Measurements from ENCODE around the gene CRTC1. TPM values are rescaled to one million over a fixed set of nuclear protein-coding genes. Genes with fewer than 3 reads are reported as not detected.

The CRTC1 gene
- total RNA-seq, 2 experiments from 2014 or later, result 5.6 to 6.3 TPM

- H3K27ac Mint-ChIP-seq, result no peak overlapping the region
- H3K27me3 Mint-ChIP-seq, result peaks cover 71% of the 10 kb centered on the region
- peak overlapping the region; percentile 13 for H3K4me3 Mint-ChIP-seq
- DNase-seq, result no peak
- intact Hi-C loops (cut with micrococcal nuclease), result loop anchor here (5.0 kb wide), 1 partner anchor 49 kb away; no protein-coding TSS in a partner anchor
- ChIA-PET CTCF (interaction anchor here (1.7 kb wide), 1 partner anchor 59 kb away, joined by 9 read pairs; no protein-coding TSS in a partner anchor), POLR2A (no interaction called here)
- H3K9me3 Mint-ChIP-seq, result no peaks in the 10 kb centered on the region
- H3K4me1 Mint-ChIP-seq (ENCODE audit: low read depth), result peaks cover 37% of the 10 kb centered on the region
- H3K36me3 Mint-ChIP-seq, result no peaks in the 10 kb centered on the region
These were observed 105.3 kb downstream of the CRTC1 start for GRCh38 chr19:18788529-18789421.

GRCh38 chr19:18789422-18789869 lies 106.0 kb downstream of the CRTC1 start:
- Mint-ChIP-seq H3K4me1 (ENCODE audit: low read depth) (peaks cover 37% of the 10 kb centered on the region), H3K9me3 (no peaks in the 10 kb centered on the region), H3K4me3 (peak overlapping the region; percentile 13), H3K27me3 (peaks cover 70% of the 10 kb centered on the region), H3K27ac (no peak overlapping the region), H3K36me3 (no peaks in the 10 kb centered on the region)
- POLR2A ChIA-PET, result no interaction called here
- intact Hi-C loops (cut with micrococcal nuclease), result loop anchor here (5.0 kb wide), 1 partner anchor 48 kb away; no protein-coding TSS in a partner anchor
- CTCF ChIA-PET, result interaction anchor here (1.7 kb wide), 1 partner anchor 58 kb away, joined by 9 read pairs; no protein-coding TSS in a partner anchor
- DNase-seq, result no peak

DNA sequence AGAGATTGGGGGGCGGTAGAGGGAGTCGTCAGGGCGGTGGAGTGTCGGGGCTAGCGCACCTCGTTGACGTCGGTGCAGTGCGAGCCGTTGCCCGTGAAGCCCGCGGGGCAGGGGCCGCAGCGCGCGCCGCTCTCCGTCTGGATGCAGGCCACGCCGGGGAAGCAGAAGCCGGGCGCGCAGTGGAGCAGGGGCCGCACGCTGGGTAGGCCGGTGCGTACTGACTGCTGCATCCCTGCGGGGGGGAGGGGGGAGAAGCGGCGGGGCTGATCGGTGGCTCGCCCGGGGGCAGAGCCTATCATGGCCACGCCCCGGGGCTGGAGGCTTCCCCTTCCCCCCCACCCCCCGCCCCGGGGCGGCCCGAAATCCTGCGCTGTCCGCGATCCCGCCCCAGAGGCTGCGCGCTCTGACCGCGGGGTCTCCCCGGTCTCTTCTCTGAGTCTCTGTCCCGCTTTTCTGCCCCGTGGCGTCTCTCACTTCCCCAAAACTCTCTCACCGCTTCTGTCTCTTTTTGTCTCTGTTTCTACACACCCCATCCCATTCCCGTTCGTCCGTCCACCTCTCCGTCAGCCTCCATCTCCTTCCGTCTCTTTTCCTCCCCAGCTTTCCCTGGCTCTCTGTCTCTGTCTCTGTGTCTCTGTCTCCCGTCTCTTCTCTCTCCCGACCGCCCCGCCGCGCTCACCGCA lies 106.5 kb downstream of the CRTC1 start:
- Mint-ChIP-seq H3K27me3 (peaks cover 71% of the 10 kb centered on the region), H3K27ac (no peak overlapping the region), H3K4me3 (peak overlapping the region; percentile 19), H3K4me1 (ENCODE audit: low read depth) (peaks cover 37% of the 10 kb centered on the region), H3K36me3 (no peaks in the 10 kb centered on the region), H3K9me3 (no peaks in the 10 kb centered on the region)
- POLR2A ChIA-PET, result no interaction called here
- CTCF ChIA-PET, result interaction anchor here (1.7 kb wide), 1 partner anchor 58 kb away, joined by 9 read pairs; no protein-coding TSS in a partner anchor
- intact Hi-C loops (cut with micrococcal nuclease), result loop anchor here (5.0 kb wide), 1 partner anchor 47 kb away; no protein-coding TSS in a partner anchor
- peak; percentile 40 for DNase-seq

GRCh38 chr19:18790566-18791314 lies 107.3 kb downstream of the CRTC1 start, which contains the start of gene COMP:
Gene COMP (minus strand): TSS chr19:18791305. CDS start chr19:18791269, 36 bp downstream.
- Mint-ChIP-seq H3K4me1 (ENCODE audit: low read depth) (peaks cover 33% of the 10 kb centered on the region), H3K36me3 (no peaks in the 10 kb centered on the region), H3K27ac (no peak within 1 kb of the TSS), H3K4me3 (peak within 1 kb of the TSS; percentile 19), H3K9me3 (no peaks in the 10 kb centered on the region), H3K27me3 (peaks cover 69% of the 10 kb centered on the region)
- POLR2A ChIA-PET, result no interaction called here
- no peak for DNase-seq
- intact Hi-C loops (cut with micrococcal nuclease), result no loop called here
- CTCF ChIA-PET, result interaction anchor here (1.2 to 1.7 kb wide), 2 partner anchors 56 to 57 kb away, joined by 4 to 9 read pairs; no protein-coding TSS in a partner anchor

DNA sequence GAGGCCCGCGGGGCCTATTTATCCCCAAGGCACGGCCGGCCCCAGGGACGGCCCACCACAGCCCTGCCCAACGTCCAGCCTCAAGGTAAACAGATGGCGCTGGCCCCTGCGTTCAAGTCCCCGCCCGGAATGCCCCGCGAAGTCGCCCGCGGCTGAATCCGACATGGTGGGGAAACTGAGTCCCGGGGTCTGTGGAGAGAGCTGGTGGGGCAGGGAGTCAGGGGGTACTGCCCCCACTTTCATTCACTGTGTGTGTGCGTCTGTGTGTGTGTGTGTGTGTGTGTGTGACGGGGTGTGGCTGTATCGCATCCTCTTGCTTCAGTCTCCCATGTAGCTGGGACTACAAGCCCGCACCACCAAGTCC lies 107.8 kb downstream of the CRTC1 start:
- Mint-ChIP-seq H3K4me1 (ENCODE audit: low read depth) (peaks cover 30% of the 10 kb centered on the region), H3K27me3 (peaks cover 67% of the 10 kb centered on the region), H3K9me3 (no peaks in the 10 kb centered on the region), H3K36me3 (no peaks in the 10 kb centered on the region), H3K4me3 (no peak overlapping the region), H3K27ac (no peak overlapping the region)
- ChIA-PET POLR2A (no interaction called here), CTCF (interaction anchor here (1.2 kb wide), 1 partner anchor 56 kb away, joined by 4 read pairs; no protein-coding TSS in a partner anchor)
- DNase-seq, result no peak
- intact Hi-C loops (cut with micrococcal nuclease), result no loop called here

GRCh38 chr19:18792661-18793060 lies 109.2 kb downstream of the CRTC1 start:
- intact Hi-C loops (cut with micrococcal nuclease), result no loop called here
- Mint-ChIP-seq H3K9me3 (no peaks in the 10 kb centered on the region), H3K27ac (no peak overlapping the region), H3K36me3 (no peaks in the 10 kb centered on the region), H3K27me3 (peaks cover 59% of the 10 kb centered on the region), H3K4me3 (no peak overlapping the region), H3K4me1 (ENCODE audit: low read depth) (peaks cover 24% of the 10 kb centered on the region)
- ChIA-PET POLR2A (no interaction called here), CTCF (interaction anchor here (2.0 kb wide), 1 partner anchor 55 kb away, joined by 10 read pairs; no protein-coding TSS in a partner anchor)
- no peak for DNase-seq

DNA sequence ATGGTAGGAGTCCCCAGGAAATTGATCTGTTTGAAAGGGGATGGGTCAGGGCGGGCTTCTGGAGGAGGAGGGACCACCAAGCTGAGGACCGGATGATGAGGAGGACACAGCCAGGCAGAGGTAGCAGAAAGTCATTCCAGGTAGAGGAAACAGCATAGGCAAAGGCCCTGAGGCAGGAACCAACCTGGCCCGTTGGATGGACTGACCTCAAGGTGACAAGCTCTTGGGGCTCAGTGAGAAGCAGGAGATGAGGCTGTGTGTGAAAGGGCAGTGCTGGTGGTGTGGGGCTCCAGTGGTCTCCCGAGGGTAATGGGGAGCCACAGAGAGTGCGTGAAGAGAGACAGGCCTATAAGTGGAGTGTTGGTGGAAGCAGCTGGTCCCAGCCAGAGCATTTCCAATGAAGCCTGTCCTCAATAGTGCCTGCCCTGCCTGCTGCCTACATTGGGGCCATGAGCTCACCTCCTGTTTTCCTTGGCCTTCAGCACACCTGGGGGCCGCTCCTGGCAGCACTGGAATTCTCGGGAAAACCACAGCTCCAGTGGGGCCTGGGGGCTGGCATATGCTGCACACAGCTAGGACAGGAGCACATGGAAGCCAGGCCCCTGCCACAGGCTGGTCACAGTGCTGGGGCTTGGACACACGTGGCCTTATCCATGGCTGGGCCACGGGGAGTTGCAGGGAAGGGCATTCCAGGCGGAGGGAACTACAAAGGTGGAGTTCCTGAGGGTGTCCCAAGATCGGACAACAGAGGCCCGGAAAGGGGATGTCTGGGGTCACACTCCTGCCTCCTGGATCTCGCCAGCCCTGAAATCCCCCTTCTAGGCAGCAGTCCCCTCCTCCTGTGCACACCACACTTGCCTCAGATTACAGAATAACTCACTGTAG lies 109.9 kb downstream of the CRTC1 start:
- Mint-ChIP-seq H3K4me1 (ENCODE audit: low read depth) (peaks cover 20% of the 10 kb centered on the region), H3K4me3 (no peak overlapping the region), H3K27me3 (peaks cover 55% of the 10 kb centered on the region), H3K36me3 (no peaks in the 10 kb centered on the region), H3K27ac (no peak overlapping the region), H3K9me3 (no peaks in the 10 kb centered on the region)
- intact Hi-C loops (cut with micrococcal nuclease), result no loop called here
- ChIA-PET CTCF (interaction anchor here (1.5 to 2.0 kb wide), 2 partner anchors 39 to 54 kb away, joined by 3 to 10 read pairs; partner anchors contain the start of gene UPF1), POLR2A (no interaction called here)
- DNase-seq, result no peak

DNA sequence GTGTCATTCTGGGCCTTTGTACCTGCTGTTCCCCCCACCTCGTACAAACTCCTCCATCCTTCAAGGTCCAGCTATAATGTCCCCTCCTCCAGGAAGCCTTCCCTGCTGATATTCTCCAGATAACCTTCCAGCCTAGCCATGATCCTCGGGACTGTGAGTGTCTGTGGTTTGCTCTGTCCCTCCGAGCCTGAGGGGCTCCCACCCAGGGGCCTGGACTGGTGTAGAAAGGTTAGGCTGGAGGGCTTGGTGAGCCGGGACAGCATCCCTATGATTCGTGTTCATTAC lies 110.5 kb downstream of the CRTC1 start:
- H3K36me3 Mint-ChIP-seq, result no peaks in the 10 kb centered on the region
- H3K4me3 Mint-ChIP-seq, result no peak overlapping the region
- DNase-seq, result no peak
- CTCF ChIA-PET, result interaction anchor here (1.5 to 2.0 kb wide), 2 partner anchors 38 to 53 kb away, joined by 3 to 10 read pairs; partner anchors contain the start of gene UPF1
- H3K27ac Mint-ChIP-seq, result no peak overlapping the region
- H3K9me3 Mint-ChIP-seq, result no peaks in the 10 kb centered on the region
- intact Hi-C loops (cut with micrococcal nuclease), result no loop called here
- H3K27me3 Mint-ChIP-seq, result peaks cover 51% of the 10 kb centered on the region
- peaks cover 16% of the 10 kb centered on the region for H3K4me1 Mint-ChIP-seq (ENCODE audit: low read depth)
- POLR2A ChIA-PET, result no interaction called here

- no peak overlapping the region for H3K4me3 Mint-ChIP-seq
- H3K9me3 Mint-ChIP-seq, result no peaks in the 10 kb centered on the region
- peaks cover 9% of the 10 kb centered on the region for H3K4me1 Mint-ChIP-seq (ENCODE audit: low read depth)
- no peak overlapping the region for H3K27ac Mint-ChIP-seq
- no peaks in the 10 kb centered on the region for H3K36me3 Mint-ChIP-seq
- POLR2A ChIA-PET, result no interaction called here
- DNase-seq, result no peak
- peaks cover 45% of the 10 kb centered on the region for H3K27me3 Mint-ChIP-seq
- intact Hi-C loops (cut with micrococcal nuclease), result no loop called here
- CTCF ChIA-PET, result interaction anchor here (1.5 kb wide), 1 partner anchor 37 kb away, joined by 3 read pairs; the partner anchor contains the start of gene UPF1
These were observed 111.2 kb downstream of the CRTC1 start for GRCh38 chr19:18794692-18795091.

DNA sequence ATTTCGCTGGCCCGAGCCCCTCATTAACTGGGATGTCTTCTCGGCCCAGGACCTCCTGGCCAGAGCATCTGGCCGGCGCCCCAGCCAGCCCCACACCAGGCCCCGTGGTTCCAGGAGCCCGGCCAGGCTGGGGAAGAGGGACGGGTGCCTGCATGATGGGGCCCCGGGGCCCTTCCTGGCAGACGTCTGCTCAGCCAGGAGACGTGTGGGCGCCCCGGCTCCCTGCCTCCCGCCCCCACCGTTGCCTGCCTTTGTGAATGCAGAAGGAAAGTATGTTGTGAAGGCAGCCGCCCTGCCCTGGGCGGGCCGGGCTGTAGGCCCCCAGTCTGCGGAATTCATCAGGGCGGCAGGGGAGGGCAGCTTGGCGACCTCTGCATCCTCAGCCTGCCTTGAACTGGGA lies 112.1 kb downstream of the CRTC1 start:
- DNase-seq, result no peak

GRCh38 chr19:18796239-18796638 lies 112.8 kb downstream of the CRTC1 start:
- ChIA-PET CTCF (no interaction called here), POLR2A (no interaction called here)
- H3K27ac Mint-ChIP-seq, result no peak overlapping the region
- intact Hi-C loops (cut with micrococcal nuclease), result no loop called here
- no peaks in the 10 kb centered on the region for H3K36me3 Mint-ChIP-seq
- H3K9me3 Mint-ChIP-seq, result no peaks in the 10 kb centered on the region
- DNase-seq, result no peak
- H3K27me3 Mint-ChIP-seq, result peaks cover 34% of the 10 kb centered on the region
- H3K4me3 Mint-ChIP-seq, result no peak overlapping the region
- peaks cover 3% of the 10 kb centered on the region for H3K4me1 Mint-ChIP-seq (ENCODE audit: low read depth)

More for the DNA sequence above, 112.1 kb downstream of the CRTC1 start:
- intact Hi-C loops (cut with micrococcal nuclease), result no loop called here
- H3K4me3 Mint-ChIP-seq, result no peak overlapping the region
- no peaks in the 10 kb centered on the region for H3K9me3 Mint-ChIP-seq
- H3K27me3 Mint-ChIP-seq, result peaks cover 38% of the 10 kb centered on the region
- peaks cover 3% of the 10 kb centered on the region for H3K4me1 Mint-ChIP-seq (ENCODE audit: low read depth)
- H3K27ac Mint-ChIP-seq, result no peak overlapping the region
- no peaks in the 10 kb centered on the region for H3K36me3 Mint-ChIP-seq
- ChIA-PET CTCF (no interaction called here), POLR2A (no interaction called here)

All from activated CD4-positive, alpha-beta memory T cell treated with anti-CD3 and anti-CD28 coated beads for 36 hours (primary cell).